ENCODE measurements around the gene L3HYPDH. TPM values are rescaled to one million over a fixed set of nuclear protein-coding genes. Genes with fewer than 3 reads are reported as not detected.

L3HYPDH gene
- 10 to 100 TPM; 30.2 to 36.3 TPM for total RNA-seq
- long read RNA-seq, donor 1, partial matches to known transcripts, result 0 of 4 reads
- long read RNA-seq, donor 1, other reads (novel, unspliced or antisense), result 2 of 4 reads
- long read RNA-seq, donor 2, transcript L3HYPDH-201 (5 exons, 1,527 nt), result major isoform, 26 of 44 reads
- long read RNA-seq, donor 2, partial matches to known transcripts, result 3 of 44 reads
- long read RNA-seq, donor 2, other reads (novel, unspliced or antisense), result 11 of 44 reads

DNA sequence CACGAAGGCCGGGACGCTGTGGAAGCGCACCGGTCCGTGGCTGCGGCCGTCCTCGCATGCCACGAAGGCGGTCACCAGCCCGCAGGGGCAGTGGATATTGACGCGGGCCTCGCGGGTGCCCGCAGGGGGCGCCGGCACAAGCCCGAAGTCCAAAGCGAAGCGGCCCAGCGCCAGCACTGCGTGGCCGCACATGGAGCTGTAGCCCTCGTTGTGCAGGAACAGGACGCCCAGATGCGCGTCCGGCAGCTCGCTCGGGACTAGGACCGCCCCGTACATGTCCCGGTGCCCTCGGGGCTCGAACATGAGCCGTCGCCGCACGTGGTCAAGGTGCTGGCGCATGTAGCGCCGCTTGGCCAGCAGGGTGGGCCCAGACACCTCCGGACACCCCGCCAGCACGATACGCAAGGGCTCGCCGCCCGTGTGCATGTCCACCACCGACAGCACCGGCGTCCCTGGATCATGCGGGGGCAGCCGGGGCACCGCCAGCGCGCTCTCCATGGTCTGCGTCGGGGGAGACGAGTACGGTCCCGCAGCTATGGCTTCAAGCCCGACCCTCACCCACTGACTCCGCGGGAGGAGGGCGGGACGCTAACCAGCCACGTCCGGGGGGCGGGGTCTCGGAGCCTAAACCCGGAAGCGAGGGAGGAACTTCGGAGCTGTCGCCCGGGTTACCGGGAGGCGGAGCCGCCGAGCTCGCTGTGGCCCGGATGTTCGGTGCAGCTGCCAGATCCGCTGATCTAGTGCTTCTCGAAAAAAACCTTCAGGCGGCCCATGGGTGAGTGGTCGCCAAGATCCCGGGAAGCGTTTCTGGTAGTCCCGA, at the start of gene L3HYPDH, which contains the start of gene JKAMP:
Gene L3HYPDH (minus strand): TSS at position 590 of the 820 bp plus-strand sequence. CDS start 92 bp downstream, at position 498.
Gene JKAMP (plus strand): TSS at position 699 of the 820 bp plus-strand sequence. CDS start 73 bp downstream, at position 772.
- intact Hi-C loops (cut with DNase I), result no loop called here
- DNase-seq (ENCODE audit: low spot score), result peak; percentile 99

DNA sequence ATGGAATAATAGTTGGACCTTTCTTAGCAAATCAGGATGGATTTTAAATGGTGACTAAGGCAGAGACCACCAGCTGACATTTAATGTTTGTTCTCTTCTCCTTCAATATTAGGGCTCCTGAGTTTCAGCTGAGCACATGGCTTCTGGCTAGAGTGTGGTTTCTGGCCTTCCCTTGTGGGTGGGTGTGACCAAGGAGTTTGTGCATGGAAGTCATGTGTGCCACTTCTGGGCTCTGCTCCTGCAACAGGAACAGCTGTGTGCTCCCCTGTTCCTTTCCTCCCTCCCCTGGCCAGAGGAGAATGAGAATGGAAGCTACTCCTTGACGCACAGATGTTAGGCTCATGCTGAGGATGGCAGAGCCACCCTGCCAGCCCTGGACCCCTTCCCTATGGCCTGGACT, 48.2 kb upstream of the L3HYPDH start:
- DNase-seq (ENCODE audit: low spot score), result no peak

GRCh38 chr14:59530349-59530748, 46.1 kb upstream of the L3HYPDH start:
- DNase-seq (ENCODE audit: low spot score), result no peak
- intact Hi-C loops (cut with DNase I), result no loop called here

More for the DNA sequence above, 48.2 kb upstream of the L3HYPDH start:
- intact Hi-C loops (cut with DNase I), result no loop called here

GRCh38 chr14:59529189-59529588, 45.0 kb upstream of the L3HYPDH start:
- intact Hi-C loops (cut with DNase I), result no loop called here
- DNase-seq (ENCODE audit: low spot score), result no peak

GRCh38 chr14:59520224-59520623, 36.0 kb upstream of the L3HYPDH start:
- intact Hi-C loops (cut with DNase I), result no loop called here
- DNase-seq (ENCODE audit: low spot score), result no peak

GRCh38 chr14:59511916-59512575, 27.8 kb upstream of the L3HYPDH start:
- intact Hi-C loops (cut with DNase I), result no loop called here
- no peak for DNase-seq (ENCODE audit: low spot score)

DNA sequence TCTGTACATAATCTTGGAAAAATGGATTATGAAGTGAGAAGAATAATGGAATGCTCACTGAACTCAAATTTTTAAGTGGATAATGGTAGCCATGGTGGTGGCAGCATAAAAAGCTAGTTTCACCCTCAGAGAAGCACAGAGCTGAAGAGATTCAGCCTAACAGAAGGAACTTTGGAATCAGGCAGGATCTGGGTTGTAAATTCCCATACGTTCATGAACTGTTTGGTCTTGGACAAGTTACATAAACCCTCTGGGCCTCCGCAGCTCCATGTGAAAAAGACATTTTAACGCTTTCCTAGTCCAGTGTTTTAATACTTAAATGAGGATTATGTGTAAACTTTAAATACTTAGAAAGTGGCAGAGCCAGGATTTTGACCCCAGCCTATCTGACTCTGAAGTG, 26.8 kb upstream of the L3HYPDH start:
- no peak for DNase-seq (ENCODE audit: low spot score)
- intact Hi-C loops (cut with DNase I), result no loop called here

DNA sequence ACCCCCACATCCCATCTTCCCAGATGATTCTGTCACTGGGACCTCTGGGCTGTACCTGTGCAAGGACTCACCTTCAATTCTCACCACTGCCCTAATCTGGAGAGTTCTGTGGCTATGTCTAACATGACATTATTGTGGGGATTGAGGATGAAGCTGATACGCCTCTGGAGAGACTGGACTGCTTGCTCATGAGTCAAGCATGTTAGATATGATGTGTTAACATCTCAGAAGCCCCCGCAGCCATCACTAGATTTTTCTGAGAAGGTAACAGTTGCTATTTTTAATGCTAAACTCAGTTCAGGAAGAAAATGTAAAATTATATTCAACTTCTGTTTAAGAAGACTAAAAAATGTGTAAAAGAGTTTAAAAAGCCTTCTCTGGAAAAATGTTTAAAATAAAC, 25.8 kb upstream of the L3HYPDH start:
- intact Hi-C loops (cut with DNase I), result no loop called here
- DNase-seq (ENCODE audit: low spot score), result no peak

DNA sequence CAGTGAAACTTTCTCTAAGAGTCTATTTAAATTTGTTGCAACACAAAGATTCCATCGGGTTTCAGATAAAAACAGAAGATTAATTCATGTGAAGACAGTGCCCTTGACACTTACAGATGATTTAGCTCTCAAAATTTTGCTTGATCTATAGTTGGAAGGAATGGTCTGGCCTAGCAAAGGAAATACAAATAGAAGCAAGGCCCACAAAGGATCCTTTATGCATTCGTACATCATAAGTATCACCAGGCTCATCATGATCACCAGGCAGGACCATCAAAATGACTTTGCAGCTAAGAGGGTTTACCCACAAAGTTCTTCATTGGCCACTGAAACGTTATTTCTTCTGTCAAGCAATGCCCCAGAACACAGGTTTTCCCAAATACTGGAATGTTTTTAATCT, 24.9 kb upstream of the L3HYPDH start:
- intact Hi-C loops (cut with DNase I), result no loop called here
- no peak for DNase-seq (ENCODE audit: low spot score)

GRCh38 chr14:59507752-59508103, 23.5 kb upstream of the L3HYPDH start:
- intact Hi-C loops (cut with DNase I), result no loop called here
- DNase-seq (ENCODE audit: low spot score), result no peak

- intact Hi-C loops (cut with DNase I), result no loop called here
- DNase-seq (ENCODE audit: low spot score), result no peak
Observed at GRCh38 chr14:59507063-59507751, 23.0 kb upstream of the L3HYPDH start.

- intact Hi-C loops (cut with DNase I), result no loop called here
- DNase-seq (ENCODE audit: low spot score), result no peak
Observed at GRCh38 chr14:59503256-59503655, 19.0 kb upstream of the L3HYPDH start.

- DNase-seq (ENCODE audit: low spot score), result no peak
- intact Hi-C loops (cut with DNase I), result no loop called here
Observed at GRCh38 chr14:59500732-59501131, 16.5 kb upstream of the L3HYPDH start.

DNA sequence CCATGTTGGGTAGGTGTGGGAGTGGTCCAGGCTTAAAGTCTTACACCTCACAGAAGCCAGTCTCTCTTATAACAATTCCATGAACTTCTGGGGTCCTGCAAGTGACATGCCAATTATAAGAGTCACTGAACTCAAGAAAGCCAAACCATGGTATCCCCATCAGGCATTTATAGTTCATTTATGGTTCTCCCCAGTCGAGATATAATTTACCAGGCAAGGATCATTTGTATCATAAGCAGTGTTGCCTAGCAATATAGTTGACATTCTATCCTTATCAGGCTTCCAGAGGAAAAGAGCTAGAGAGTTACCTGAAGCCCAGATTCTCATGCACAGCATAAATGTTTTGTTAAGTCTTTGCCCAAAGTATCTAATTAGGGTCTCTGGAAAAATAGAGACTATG, 8.2 kb upstream of the L3HYPDH start:
- intact Hi-C loops (cut with DNase I), result no loop called here
- no peak for DNase-seq (ENCODE audit: low spot score)

DNA sequence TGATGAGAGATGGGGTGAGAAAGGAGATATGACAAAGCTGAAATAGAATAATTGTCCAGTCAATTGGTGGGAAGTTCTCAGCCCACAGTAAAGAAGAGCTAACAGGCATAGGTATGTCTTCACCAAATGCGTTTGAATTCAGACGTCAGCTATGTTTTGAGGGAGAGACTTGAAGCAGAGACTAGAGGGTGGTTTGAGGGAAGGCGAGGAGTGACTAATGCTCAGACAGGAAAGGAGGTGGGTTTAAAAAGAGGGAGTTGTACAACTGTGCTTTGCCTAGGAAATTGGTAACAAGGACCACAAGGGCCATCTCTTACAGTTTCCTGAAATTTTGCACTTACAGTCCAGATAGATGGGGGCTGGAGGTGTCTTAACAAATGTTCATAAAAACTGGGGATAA, 6.5 kb upstream of the L3HYPDH start:
- intact Hi-C loops (cut with DNase I), result no loop called here
- no peak for DNase-seq (ENCODE audit: low spot score)

DNA sequence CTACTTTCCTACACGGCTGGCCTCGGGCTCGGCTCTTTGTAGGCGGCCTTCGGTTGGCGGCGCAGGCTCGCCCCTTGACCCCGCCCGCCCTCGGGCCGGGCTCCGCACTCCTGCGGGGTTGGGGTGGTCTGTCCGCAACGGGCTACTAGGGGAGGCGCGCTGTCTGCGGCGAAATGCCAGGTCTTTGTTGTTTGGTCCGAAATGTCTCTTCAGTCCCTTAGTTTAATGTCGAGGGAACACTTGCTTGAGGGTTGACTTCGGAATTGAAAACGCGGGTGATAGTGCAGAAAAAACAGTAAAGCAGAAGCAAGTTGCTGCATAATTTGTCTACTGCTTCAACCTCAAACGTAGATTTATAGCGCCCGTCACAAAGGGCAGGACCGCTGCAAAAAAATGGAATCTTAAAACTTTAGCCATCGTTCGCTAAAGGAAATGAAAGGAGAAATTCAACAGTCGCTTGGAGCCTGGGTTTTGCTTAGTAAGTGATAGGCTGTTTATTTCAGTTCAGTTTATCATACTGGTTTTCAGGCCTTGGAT, 499 bp upstream of the L3HYPDH start:
- DNase-seq (ENCODE audit: low spot score), result no peak
- intact Hi-C loops (cut with DNase I), result no loop called here

GRCh38 chr14:59483363-59483762, 845 bp downstream of the L3HYPDH start:
- no peak for DNase-seq (ENCODE audit: low spot score)

GRCh38 chr14:59482541-59483331, 1.5 kb downstream of the L3HYPDH start:
- no peak for DNase-seq (ENCODE audit: low spot score)
- intact Hi-C loops (cut with DNase I), result no loop called here

More at GRCh38 chr14:59483363-59483762, 845 bp downstream of the L3HYPDH start:
- intact Hi-C loops (cut with DNase I), result no loop called here
